ENCODE measurements around the gene NPW. TPM values are rescaled to one million over a fixed set of nuclear protein-coding genes. Genes with fewer than 3 reads are reported as not detected.

The NPW gene
- total and polyA plus RNA-seq, 2 experiments from 2014 or later, result 3.3 to 38.6 TPM

DNA sequence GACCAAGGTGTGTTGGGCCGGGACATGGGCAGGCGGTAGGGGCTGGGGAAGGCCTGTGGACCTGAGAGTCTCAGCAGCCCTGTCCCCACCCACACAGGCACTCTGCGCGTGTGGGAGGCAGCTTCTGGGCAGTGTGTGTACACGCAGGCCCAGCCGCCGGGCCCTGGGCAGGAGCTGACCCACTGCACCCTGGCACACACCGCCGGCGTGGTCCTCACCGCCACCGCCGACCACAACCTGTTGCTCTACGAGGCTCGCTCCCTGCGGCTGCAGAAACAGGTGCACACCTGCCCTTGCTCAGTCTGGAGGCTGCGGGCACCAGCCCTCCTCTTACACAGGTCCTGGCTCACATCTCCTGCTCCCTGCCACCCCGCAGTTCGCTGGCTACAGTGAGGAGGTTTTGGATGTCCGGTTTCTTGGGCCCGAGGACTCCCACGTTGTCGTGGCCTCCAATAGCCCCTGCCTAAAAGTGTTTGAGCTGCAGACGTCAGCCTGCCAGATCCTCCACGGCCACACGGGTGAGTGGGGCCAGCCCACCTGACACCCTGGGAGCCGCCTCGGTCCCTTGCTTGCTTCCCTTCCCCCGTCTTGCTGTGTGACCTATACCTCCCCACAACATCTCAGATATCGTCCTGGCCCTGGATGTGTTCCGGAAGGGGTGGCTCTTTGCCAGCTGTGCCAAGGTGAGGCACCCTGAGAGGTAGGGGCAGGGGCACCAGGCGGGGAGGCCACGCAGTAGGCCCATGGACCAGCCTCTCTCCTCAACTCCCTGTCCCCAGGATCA is 44.0 kb upstream of the NPW start:
- H3K36me3 ChIP-seq, result peaks cover 15% of the 10 kb centered on the region
- H3K27ac ChIP-seq, result no peak overlapping the region
- H3K9me3 ChIP-seq (ENCODE audit: low read depth), result no peaks in the 10 kb centered on the region
- peaks cover 5% of the 10 kb centered on the region for H3K4me1 ChIP-seq (ENCODE audit: low read depth)
- peaks cover 29% of the 10 kb centered on the region for H3K27me3 ChIP-seq
- TF ChIP-seq, protein P1, sequence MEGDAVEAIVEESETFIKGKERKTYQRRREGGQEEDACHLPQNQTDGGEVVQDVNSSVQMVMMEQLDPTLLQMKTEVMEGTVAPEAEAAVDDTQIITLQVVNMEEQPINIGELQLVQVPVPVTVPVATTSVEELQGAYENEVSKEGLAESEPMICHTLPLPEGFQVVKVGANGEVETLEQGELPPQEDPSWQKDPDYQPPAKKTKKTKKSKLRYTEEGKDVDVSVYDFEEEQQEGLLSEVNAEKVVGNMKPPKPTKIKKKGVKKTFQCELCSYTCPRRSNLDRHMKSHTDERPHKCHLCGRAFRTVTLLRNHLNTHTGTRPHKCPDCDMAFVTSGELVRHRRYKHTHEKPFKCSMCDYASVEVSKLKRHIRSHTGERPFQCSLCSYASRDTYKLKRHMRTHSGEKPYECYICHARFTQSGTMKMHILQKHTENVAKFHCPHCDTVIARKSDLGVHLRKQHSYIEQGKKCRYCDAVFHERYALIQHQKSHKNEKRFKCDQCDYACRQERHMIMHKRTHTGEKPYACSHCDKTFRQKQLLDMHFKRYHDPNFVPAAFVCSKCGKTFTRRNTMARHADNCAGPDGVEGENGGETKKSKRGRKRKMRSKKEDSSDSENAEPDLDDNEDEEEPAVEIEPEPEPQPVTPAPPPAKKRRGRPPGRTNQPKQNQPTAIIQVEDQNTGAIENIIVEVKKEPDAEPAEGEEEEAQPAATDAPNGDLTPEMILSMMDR (IDR thresholded peaks at IDR 0.05; ENCODE audit: low read depth, low read length), result no peak
- no peak overlapping the region for H3K4me3 ChIP-seq
- no peak for DNase-seq (ENCODE audit: low read depth in 1 of 2, low spot score in 1 of 2)

DNA sequence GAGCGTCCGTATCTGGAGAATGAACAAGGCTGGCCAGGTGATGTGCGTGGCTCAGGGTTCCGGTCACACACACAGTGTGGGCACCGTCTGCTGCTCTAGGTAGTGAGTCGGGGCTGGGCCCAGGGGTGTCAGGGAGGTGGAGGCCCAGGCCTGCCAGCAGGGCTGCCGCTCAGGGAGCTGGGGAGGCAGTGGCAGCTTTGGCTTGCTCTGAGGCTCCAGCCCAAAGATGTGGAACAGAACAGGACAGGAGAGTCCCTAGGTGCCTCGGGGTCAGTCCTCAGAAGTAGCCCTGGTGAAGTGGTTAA is 43.4 kb upstream of the NPW start:
- Histone ChIP-seq H3K27me3 (peaks cover 34% of the 10 kb centered on the region), H3K27ac (no peak overlapping the region), H3K4me1 (ENCODE audit: low read depth) (peaks cover 5% of the 10 kb centered on the region), H3K9me3 (ENCODE audit: low read depth) (no peaks in the 10 kb centered on the region), H3K4me3 (no peak overlapping the region), H3K36me3 (peaks cover 15% of the 10 kb centered on the region)
- DNase-seq (ENCODE audit: low read depth in 1 of 2, low spot score in 1 of 2), result no peak
- TF ChIP-seq, protein P1 (IDR thresholded peaks at IDR 0.05; ENCODE audit: low read depth, low read length), result no peak

DNA sequence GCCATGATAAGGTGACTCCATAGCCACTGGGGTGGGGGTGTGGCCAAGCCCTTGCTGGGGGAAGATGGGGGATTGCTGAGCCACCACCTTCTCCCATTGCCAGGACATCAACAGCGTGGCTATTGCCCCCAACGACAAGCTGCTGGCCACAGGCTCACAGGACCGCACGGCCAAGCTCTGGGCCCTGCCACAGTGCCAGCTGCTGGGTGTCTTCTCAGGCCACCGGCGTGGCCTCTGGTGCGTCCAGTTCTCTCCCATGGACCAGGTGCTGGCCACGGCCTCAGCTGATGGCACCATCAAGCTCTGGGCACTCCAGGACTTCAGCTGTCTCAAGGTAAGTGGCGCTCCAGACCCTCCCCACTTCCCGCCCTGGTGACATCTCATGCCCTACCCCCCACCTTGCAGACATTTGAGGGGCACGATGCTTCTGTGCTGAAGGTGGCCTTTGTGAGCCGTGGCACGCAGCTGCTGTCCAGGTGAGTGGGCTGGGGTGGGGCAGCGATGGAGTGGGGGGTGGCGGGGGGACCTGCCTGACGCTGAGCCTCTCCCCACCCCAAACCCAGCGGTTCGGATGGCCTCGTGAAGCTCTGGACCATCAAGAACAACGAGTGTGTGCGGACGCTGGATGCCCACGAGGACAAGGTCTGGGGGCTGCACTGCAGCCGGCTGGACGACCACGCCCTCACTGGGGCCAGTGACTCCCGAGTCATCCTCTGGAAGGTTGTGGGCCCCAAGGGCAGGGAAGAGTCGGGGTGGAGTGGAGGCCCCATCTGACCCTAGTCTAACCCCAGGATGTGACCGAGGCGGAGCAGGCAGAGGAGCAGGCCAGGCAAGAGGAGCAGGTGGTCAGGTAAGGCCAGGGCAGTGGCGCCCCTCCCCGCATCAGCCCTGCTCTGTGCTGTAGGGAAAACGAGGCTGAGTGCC is 42.4 kb upstream of the NPW start:
- Histone ChIP-seq H3K27ac (no peak overlapping the region), H3K4me3 (no peak overlapping the region), H3K4me1 (ENCODE audit: low read depth) (peaks cover 5% of the 10 kb centered on the region), H3K27me3 (peaks cover 45% of the 10 kb centered on the region), H3K36me3 (peaks cover 15% of the 10 kb centered on the region), H3K9me3 (ENCODE audit: low read depth) (no peaks in the 10 kb centered on the region)
- TF ChIP-seq, protein P1 (IDR thresholded peaks at IDR 0.05; ENCODE audit: low read depth, low read length), result no peak
- no peak for DNase-seq (ENCODE audit: low read depth in 1 of 2, low spot score in 1 of 2)

DNA sequence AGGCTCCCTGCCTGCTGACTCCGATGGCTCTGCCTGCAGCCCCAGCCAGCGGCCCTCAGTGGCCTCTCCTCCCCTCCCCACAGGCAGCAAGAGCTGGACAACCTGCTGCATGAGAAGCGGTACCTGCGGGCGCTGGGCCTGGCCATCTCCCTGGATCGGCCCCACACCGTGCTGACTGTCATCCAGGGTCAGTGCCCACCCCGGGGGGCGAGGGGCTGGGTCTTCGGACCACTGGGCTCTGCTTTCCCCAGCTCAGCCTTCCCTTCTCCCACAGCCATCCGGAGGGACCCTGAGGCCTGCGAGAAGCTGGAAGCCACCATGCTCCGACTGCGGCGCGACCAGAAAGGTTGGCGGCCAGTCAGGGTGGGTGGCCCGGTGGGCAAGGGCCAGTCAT is 41.7 kb upstream of the NPW start:
- TF ChIP-seq, protein P1 (IDR thresholded peaks at IDR 0.05; ENCODE audit: low read depth, low read length), result no peak
- H3K4me3 ChIP-seq, result no peak overlapping the region
- peaks cover 2% of the 10 kb centered on the region for H3K4me1 ChIP-seq (ENCODE audit: low read depth)
- H3K9me3 ChIP-seq (ENCODE audit: low read depth), result no peaks in the 10 kb centered on the region
- DNase-seq (ENCODE audit: low read depth in 1 of 2, low spot score in 1 of 2), result no peak
- peaks cover 51% of the 10 kb centered on the region for H3K27me3 ChIP-seq
- peaks cover 15% of the 10 kb centered on the region for H3K36me3 ChIP-seq
- no peak overlapping the region for H3K27ac ChIP-seq

DNA sequence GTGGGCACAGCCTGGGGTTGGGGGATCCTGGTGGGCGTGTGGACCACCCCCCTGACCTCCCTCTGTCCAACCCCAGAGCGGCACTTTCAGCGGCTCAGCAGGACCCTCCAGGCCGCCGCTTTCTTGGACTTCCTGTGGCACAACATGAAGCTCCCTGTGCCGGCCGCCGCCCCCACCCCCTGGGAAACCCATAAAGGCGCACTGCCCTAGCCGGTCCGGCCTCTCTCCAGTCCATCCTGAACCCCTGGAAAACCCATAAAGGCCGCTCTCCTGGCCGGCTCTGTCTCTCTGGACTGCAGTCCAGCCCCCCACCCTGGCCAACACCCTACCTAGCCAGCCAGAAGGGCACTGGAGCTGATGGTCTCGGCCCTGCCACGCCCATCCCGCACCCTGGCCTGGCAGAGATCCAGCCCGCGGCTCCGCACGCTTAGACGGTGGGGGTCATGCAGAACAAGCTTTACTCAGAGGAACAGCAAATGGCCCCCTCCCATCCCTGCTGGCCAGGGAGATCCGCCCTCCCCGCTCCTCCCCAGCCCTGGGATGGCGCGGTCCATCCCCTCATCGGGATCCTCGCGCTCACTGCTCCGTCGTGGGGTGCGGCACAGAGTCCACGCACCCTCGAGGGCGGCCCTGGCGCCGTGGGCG is 41.0 kb upstream of the NPW start:
- H3K4me3 ChIP-seq, result no peak overlapping the region
- no peaks in the 10 kb centered on the region for H3K4me1 ChIP-seq (ENCODE audit: low read depth)
- H3K27me3 ChIP-seq, result peaks cover 55% of the 10 kb centered on the region
- H3K27ac ChIP-seq, result no peak overlapping the region
- peaks cover 15% of the 10 kb centered on the region for H3K36me3 ChIP-seq
- no peak for DNase-seq (ENCODE audit: low read depth in 1 of 2, low spot score in 1 of 2)
- no peaks in the 10 kb centered on the region for H3K9me3 ChIP-seq (ENCODE audit: low read depth)
- TF ChIP-seq, protein P1 (IDR thresholded peaks at IDR 0.05; ENCODE audit: low read depth, low read length), result no peak

Measured in cardiac muscle cell (in vitro differentiated cells and primary cell).